ENCODE measurements around the gene COL19A1.

Gene COL19A1

GRCh38 chr6:70253923-70254322 is 387.6 kb downstream of the COL19A1 start:
- no peak for DNase-seq (ENCODE audit: low read depth, low spot score)
- TF ChIP-seq SUZ12 (IDR thresholded peaks at IDR 0.05; ENCODE audit: extremely low read depth, insufficient read depth, insufficient read length) (no peak), YY1 (IDR thresholded peaks at IDR 0.05; ENCODE audit: insufficient read depth, insufficient read length) (no peak), ZNF274 (IDR thresholded peaks at IDR 0.05; ENCODE audit: low read depth, low read length) (no peak)
- Histone ChIP-seq H3K4me3 (ENCODE audit: insufficient read length, low read depth) (no peak overlapping the region), H3K36me3 (ENCODE audit: insufficient read depth, insufficient read length, low read length) (no peaks in the 10 kb centered on the region), H3K9me3 (ENCODE audit: insufficient read depth, low read length) (no peaks in the 10 kb centered on the region), H3K27me3 (ENCODE audit: insufficient read depth, insufficient read length) (no peaks in the 10 kb centered on the region), H3K4me1 (ENCODE audit: insufficient read depth, insufficient read length) (no peaks in the 10 kb centered on the region), H3K9ac (ENCODE audit: insufficient read length, low read depth) (no peak overlapping the region)

- no peak for TF ChIP-seq SUZ12 (IDR thresholded peaks at IDR 0.05; ENCODE audit: extremely low read depth, insufficient read depth, insufficient read length)
- no peak for TF ChIP-seq YY1 (IDR thresholded peaks at IDR 0.05; ENCODE audit: insufficient read depth, insufficient read length)
- no peak for TF ChIP-seq ZNF274 (IDR thresholded peaks at IDR 0.05; ENCODE audit: low read depth, low read length)
- H3K9ac ChIP-seq (ENCODE audit: insufficient read length, low read depth): no peak overlapping the region
- no peak for DNase-seq (ENCODE audit: low read depth, low spot score)
- no peak overlapping the region for H3K4me3 ChIP-seq (ENCODE audit: insufficient read length, low read depth)
- H3K9me3 ChIP-seq (ENCODE audit: insufficient read depth, low read length): no peaks in the 10 kb centered on the region
- H3K4me1 ChIP-seq (ENCODE audit: insufficient read depth, insufficient read length): no peaks in the 10 kb centered on the region
- H3K36me3 ChIP-seq (ENCODE audit: insufficient read depth, insufficient read length, low read length): no peaks in the 10 kb centered on the region
- no peaks in the 10 kb centered on the region for H3K27me3 ChIP-seq (ENCODE audit: insufficient read depth, insufficient read length)
These were observed 388.4 kb downstream of the COL19A1 start for GRCh38 chr6:70254784-70255183.

GRCh38 chr6:70257768-70258273 is 391.5 kb downstream of the COL19A1 start:
- Histone ChIP-seq H3K27me3 (ENCODE audit: insufficient read depth, insufficient read length) (no peaks in the 10 kb centered on the region), H3K9me3 (ENCODE audit: insufficient read depth, low read length) (no peaks in the 10 kb centered on the region), H3K36me3 (ENCODE audit: insufficient read depth, insufficient read length, low read length) (no peaks in the 10 kb centered on the region), H3K4me1 (ENCODE audit: insufficient read depth, insufficient read length) (no peaks in the 10 kb centered on the region), H3K9ac (ENCODE audit: insufficient read length, low read depth) (no peak overlapping the region), H3K4me3 (ENCODE audit: insufficient read length, low read depth) (no peak overlapping the region)
- no peak for DNase-seq (ENCODE audit: low read depth, low spot score)
- no peak for TF ChIP-seq ZNF274 (IDR thresholded peaks at IDR 0.05; ENCODE audit: low read depth, low read length)
- TF ChIP-seq SUZ12 (IDR thresholded peaks at IDR 0.05; ENCODE audit: extremely low read depth, insufficient read depth, insufficient read length): no peak
- TF ChIP-seq YY1 (IDR thresholded peaks at IDR 0.05; ENCODE audit: insufficient read depth, insufficient read length): no peak

GRCh38 chr6:70258483-70258882 is 392.1 kb downstream of the COL19A1 start:
- H3K9me3 ChIP-seq (ENCODE audit: insufficient read depth, low read length): no peaks in the 10 kb centered on the region
- H3K9ac ChIP-seq (ENCODE audit: insufficient read length, low read depth): no peak overlapping the region
- H3K4me1 ChIP-seq (ENCODE audit: insufficient read depth, insufficient read length): no peaks in the 10 kb centered on the region
- H3K4me3 ChIP-seq (ENCODE audit: insufficient read length, low read depth): no peak overlapping the region
- no peak for DNase-seq (ENCODE audit: low read depth, low spot score)
- H3K27me3 ChIP-seq (ENCODE audit: insufficient read depth, insufficient read length): no peaks in the 10 kb centered on the region
- TF ChIP-seq ZNF274 (IDR thresholded peaks at IDR 0.05; ENCODE audit: low read depth, low read length) (no peak), SUZ12 (IDR thresholded peaks at IDR 0.05; ENCODE audit: extremely low read depth, insufficient read depth, insufficient read length) (no peak), YY1 (IDR thresholded peaks at IDR 0.05; ENCODE audit: insufficient read depth, insufficient read length) (no peak)
- H3K36me3 ChIP-seq (ENCODE audit: insufficient read depth, insufficient read length, low read length): no peaks in the 10 kb centered on the region

Measured in NT2/D1 (cell line).